ENCODE measurements around the gene GTSE1.

Gene GTSE1

GRCh38 chr22:46281866-46282678 lies 14.6 kb upstream of the GTSE1 start:
- TF ChIP-seq POLR2AphosphoS5 (IDR thresholded peaks at IDR 0.05; ENCODE audit: low read depth, low read length) (no peak), REST (IDR thresholded peaks at IDR 0.05; ENCODE audit: insufficient read depth in 1 of 2, low read depth in 2 of 2, low read length in 2 of 2) (no peak), TAF1 (IDR thresholded peaks at IDR 0.05; ENCODE audit: borderline replicate concordance, insufficient read depth, low read length) (no peak)

- TF ChIP-seq SIN3A (IDR thresholded peaks at IDR 0.05; ENCODE audit: borderline replicate concordance, insufficient read depth, low read length) (no peak), POLR2AphosphoS5 (IDR thresholded peaks at IDR 0.05; ENCODE audit: low read depth, low read length) (no peak), FOXP2 (optimal IDR thresholded peaks at IDR 0.05; ENCODE audit: borderline replicate concordance, extremely low read depth, extremely low read length, insufficient read depth) (no peak), TAF1 (IDR thresholded peaks at IDR 0.05; ENCODE audit: borderline replicate concordance, insufficient read depth, low read length) (no peak), REST (IDR thresholded peaks at IDR 0.05; ENCODE audit: insufficient read depth in 1 of 2, low read depth in 2 of 2, low read length in 2 of 2) (no peak)
These were observed 10.7 kb upstream of the GTSE1 start for GRCh38 chr22:46286006-46286405.

- TF ChIP-seq TAF1 (IDR thresholded peaks at IDR 0.05; ENCODE audit: borderline replicate concordance, insufficient read depth, low read length), result no peak
- no peak for TF ChIP-seq FOXP2 (optimal IDR thresholded peaks at IDR 0.05; ENCODE audit: borderline replicate concordance, extremely low read depth, extremely low read length, insufficient read depth)
- no peak for TF ChIP-seq POLR2AphosphoS5 (IDR thresholded peaks at IDR 0.05; ENCODE audit: low read depth, low read length)
- TF ChIP-seq SIN3A (IDR thresholded peaks at IDR 0.05; ENCODE audit: borderline replicate concordance, insufficient read depth, low read length), result no peak
These were observed 9.5 kb upstream of the GTSE1 start for GRCh38 chr22:46286941-46287872.

- TF ChIP-seq FOXP2 (optimal IDR thresholded peaks at IDR 0.05; ENCODE audit: borderline replicate concordance, extremely low read depth, extremely low read length, insufficient read depth), result peak; percentile 89
- TF ChIP-seq REST (IDR thresholded peaks at IDR 0.05; ENCODE audit: insufficient read depth in 1 of 2, low read depth in 2 of 2, low read length in 2 of 2), result no peak
- no peak for TF ChIP-seq SIN3A (IDR thresholded peaks at IDR 0.05; ENCODE audit: borderline replicate concordance, insufficient read depth, low read length)
These were observed 8.6 kb upstream of the GTSE1 start for GRCh38 chr22:46287873-46288751.

- TF ChIP-seq TAF1 (IDR thresholded peaks at IDR 0.05; ENCODE audit: borderline replicate concordance, insufficient read depth, low read length), result no peak
- TF ChIP-seq POLR2AphosphoS5 (IDR thresholded peaks at IDR 0.05; ENCODE audit: low read depth, low read length), result no peak
- TF ChIP-seq REST (IDR thresholded peaks at IDR 0.05; ENCODE audit: insufficient read depth in 1 of 2, low read depth in 2 of 2, low read length in 2 of 2), result no peak
- TF ChIP-seq SIN3A (IDR thresholded peaks at IDR 0.05; ENCODE audit: borderline replicate concordance, insufficient read depth, low read length), result no peak
- no peak for TF ChIP-seq FOXP2 (optimal IDR thresholded peaks at IDR 0.05; ENCODE audit: borderline replicate concordance, extremely low read depth, extremely low read length, insufficient read depth)
These were observed 7.8 kb upstream of the GTSE1 start for GRCh38 chr22:46288846-46289243.
